Lung (tissue), 12 donors: Measurements from ENCODE around the gene CSRNP3. TPM values are rescaled to one million over a fixed set of nuclear protein-coding genes. Genes with fewer than 3 reads are reported as not detected.
A peak's percentile ranks its signal among the peaks of the same experiment; 100 is the strongest.

Experiments used
- ATAC-seq: fragments of 200-7000 bp; cut with Tn5 transposase; one replicate; pipeline ENCODE4 v1.9.1; 2020; ENCODE audit warnings: moderate number of reproducible peaks; ENCODE audit not compliant: insufficient read depth, low FRiP score
- DNase-seq, 3 donors: peaks; one replicate each; pipeline ENCODE4 v3.0.0-alpha.2; 2013 to 2017
- H3K27ac ChIP-seq, 2 donors: one replicate each; pipeline ENCODE4 v1.5.1; 2013; ENCODE audit warnings: mild to moderate bottlenecking in 2 of 2, moderate library complexity in 2 of 2, control low read depth in 1 of 2, inconsistent platforms in 1 of 2, low read depth in 1 of 2, low read length in 1 of 2
- H3K27me3 ChIP-seq, 3 donors: one replicate each; pipeline ENCODE4 v1.5.1; 2013; ENCODE audit warnings: low read length in 2 of 3; ENCODE audit not compliant: control insufficient read depth in 3 of 3, insufficient read depth in 3 of 3
- H3K36me3 ChIP-seq, 4 donors: one replicate each; pipeline ENCODE4 v1.5.1; 2013; ENCODE audit warnings: low read length in 4 of 4, mild to moderate bottlenecking in 1 of 4, moderate library complexity in 1 of 4; ENCODE audit not compliant: control insufficient read depth in 4 of 4, insufficient read depth in 4 of 4
- H3K4me1 ChIP-seq, 5 donors: one replicate each; pipeline ENCODE4 v1.5.1; 2013; ENCODE audit warnings: low read length in 5 of 5, mild to moderate bottlenecking in 2 of 5, moderate library complexity in 1 of 5; ENCODE audit not compliant: control insufficient read depth in 5 of 5, insufficient read depth in 5 of 5
- H3K4me3 ChIP-seq: one replicate; pipeline ENCODE4 v1.5.1; 2013; ENCODE audit warnings: mild to moderate bottlenecking, control low read depth, moderate library complexity
- H3K9ac ChIP-seq, 2 donors: one replicate each; pipeline ENCODE4 v1.5.1; 2013; ENCODE audit warnings: low read length in 2 of 2, control low read depth in 1 of 2; ENCODE audit not compliant: insufficient read depth in 1 of 2
- H3K9me3 ChIP-seq, 4 donors: one replicate each; pipeline ENCODE4 v1.5.1; 2013; ENCODE audit warnings: low read length in 3 of 4, mild to moderate bottlenecking in 1 of 4, moderate library complexity in 1 of 4; ENCODE audit not compliant: control insufficient read depth in 4 of 4, insufficient read depth in 3 of 4
- WGBS, 2 donors: extraction: QIAGEN DNeasy Blood & Tissue Kit; methylation state at CpG; one replicate each; pipeline ENCODE4 v1.1.7; 2013; 5-methylcytosine and 5-hydroxymethylcytosine counted together
- polyA plus RNA-seq, 2 donors: library from polyadenylated mRNA; stranded (reverse); fragments of 200-250 nt; gene quantifications; one replicate each; pipeline ENCODE4 v1.2.1, GENCODE V29; 2013
- total RNA-seq, 2 donors: library from RNA; depleted of rRNA in 1 of 2; stranded (reverse); fragments of >200 nt in 1 of 2; gene quantifications; one replicate each; pipeline ENCODE4 v1.2.1, GENCODE V29; 2014 to 2021
- TF ChIP-seq, protein P1 (sequence below): IDR thresholded peaks from 2 replicates; pipeline ENCODE4 v1.5.1; 2012; ENCODE audit warnings: mild to moderate bottlenecking; ENCODE audit errors: control extremely low read depth, extremely low read depth
- donor health status: control.
- donor health status: control.
- donor health status: Bipolar disorder and iron deficiency.
- donor health status: healthy.
- donor health status: DM: yes; HTN: yes; CAD: no.

The CSRNP3 gene
- total and polyA plus RNA-seq, 4 donors: 0.25 to 8.7 (median 1.8) TPM

GRCh38 chr2:165536851-165537499, 67.5 kb downstream of the CSRNP3 start:
- WGBS, 2 donors: 50 to 59% methylated on average over 3 of the region's 3 CpGs
- Histone ChIP-seq H3K9me3 (no peaks in the 10 kb centered on the region), H3K4me1 (no peaks in the 10 kb centered on the region), H3K36me3 (peaks cover 0 to 2% (median 0%) of the 10 kb centered on the region in 4 donors), H3K27me3 (no peaks in the 10 kb centered on the region), H3K27ac (no peak overlapping the region), H3K9ac (no peak overlapping the region), H3K4me3 (no peak overlapping the region)
- DNase-seq: peak in 2 of 3 donors; percentile 11 to 25
- TF ChIP-seq, protein P1, sequence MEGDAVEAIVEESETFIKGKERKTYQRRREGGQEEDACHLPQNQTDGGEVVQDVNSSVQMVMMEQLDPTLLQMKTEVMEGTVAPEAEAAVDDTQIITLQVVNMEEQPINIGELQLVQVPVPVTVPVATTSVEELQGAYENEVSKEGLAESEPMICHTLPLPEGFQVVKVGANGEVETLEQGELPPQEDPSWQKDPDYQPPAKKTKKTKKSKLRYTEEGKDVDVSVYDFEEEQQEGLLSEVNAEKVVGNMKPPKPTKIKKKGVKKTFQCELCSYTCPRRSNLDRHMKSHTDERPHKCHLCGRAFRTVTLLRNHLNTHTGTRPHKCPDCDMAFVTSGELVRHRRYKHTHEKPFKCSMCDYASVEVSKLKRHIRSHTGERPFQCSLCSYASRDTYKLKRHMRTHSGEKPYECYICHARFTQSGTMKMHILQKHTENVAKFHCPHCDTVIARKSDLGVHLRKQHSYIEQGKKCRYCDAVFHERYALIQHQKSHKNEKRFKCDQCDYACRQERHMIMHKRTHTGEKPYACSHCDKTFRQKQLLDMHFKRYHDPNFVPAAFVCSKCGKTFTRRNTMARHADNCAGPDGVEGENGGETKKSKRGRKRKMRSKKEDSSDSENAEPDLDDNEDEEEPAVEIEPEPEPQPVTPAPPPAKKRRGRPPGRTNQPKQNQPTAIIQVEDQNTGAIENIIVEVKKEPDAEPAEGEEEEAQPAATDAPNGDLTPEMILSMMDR: no peak
- ATAC-seq: no peak

DNA sequence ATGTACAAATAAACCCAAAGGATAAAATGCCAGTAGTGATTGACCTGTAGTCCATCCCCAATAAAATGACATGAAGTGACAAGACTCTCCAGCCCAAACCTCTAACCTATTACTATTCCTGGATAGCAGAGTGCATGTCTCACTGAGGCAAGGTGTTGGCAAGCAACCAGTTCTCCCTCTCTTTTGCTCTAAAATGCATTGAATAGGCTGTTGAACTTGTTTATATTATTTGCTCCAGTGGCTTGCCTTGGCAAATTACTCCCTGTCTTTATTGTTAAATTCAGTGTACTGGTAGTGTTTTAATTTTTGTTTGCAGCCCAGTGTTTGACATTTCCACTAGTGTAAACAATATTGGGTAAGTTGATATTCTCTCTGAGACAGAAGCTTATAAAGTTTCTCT, 70.5 kb downstream of the CSRNP3 start:
- no peak overlapping the region for H3K9ac ChIP-seq
- no peaks in the 10 kb centered on the region for H3K27me3 ChIP-seq
- TF ChIP-seq, protein P1: no peak
- no peak overlapping the region for H3K27ac ChIP-seq
- ATAC-seq (no peak), DNase-seq (no peak)
- no peaks in the 10 kb centered on the region for H3K9me3 ChIP-seq
- H3K36me3 ChIP-seq: peaks cover 0 to 2% (median 0%) of the 10 kb centered on the region in 4 donors
- no peak overlapping the region for H3K4me3 ChIP-seq
- no peaks in the 10 kb centered on the region for H3K4me1 ChIP-seq

GRCh38 chr2:165544897-165545296, 75.4 kb downstream of the CSRNP3 start:
- Histone ChIP-seq H3K36me3 (peaks cover 0 to 2% (median 0%) of the 10 kb centered on the region in 4 donors), H3K27me3 (no peaks in the 10 kb centered on the region), H3K27ac (no peak overlapping the region), H3K4me1 (no peaks in the 10 kb centered on the region), H3K9ac (no peak overlapping the region), H3K9me3 (no peaks in the 10 kb centered on the region), H3K4me3 (no peak overlapping the region)
- DNase-seq (no peak), ATAC-seq (no peak)
- TF ChIP-seq, protein P1: no peak
- WGBS, 2 donors: 95 to 97% methylated on average over 2 of the region's 2 CpGs

GRCh38 chr2:165547900-165548299, 78.4 kb downstream of the CSRNP3 start:
- Histone ChIP-seq H3K27ac (no peak overlapping the region), H3K4me3 (no peak overlapping the region), H3K27me3 (no peaks in the 10 kb centered on the region), H3K9me3 (no peaks in the 10 kb centered on the region), H3K4me1 (peaks cover 0 to 4% (median 0%) of the 10 kb centered on the region in 5 donors), H3K36me3 (no peaks in the 10 kb centered on the region), H3K9ac (no peak overlapping the region)
- DNase-seq (no peak), ATAC-seq (no peak)
- TF ChIP-seq, protein P1: no peak
